ENCODE results near the gene MXI1.

- no peak for TF ChIP-seq POLR2A (IDR thresholded peaks at IDR 0.05; ENCODE audit: low read depth, low read length)
- no peak for TF ChIP-seq USF2 (IDR thresholded peaks at IDR 0.05; ENCODE audit: low read depth, low read length)
These were observed 58.3 kb downstream of the MXI1 start for GRCh38 chr10:110265573-110266193.
